HCT116 (cell line): ENCODE results near the gene KCND3. TPM values are rescaled to one million over a fixed set of nuclear protein-coding genes. Genes with fewer than 3 reads are reported as not detected.

Source experiments
- ATAC-seq: fragments of 200-7000 bp; cut with Tn5 transposase; 2 replicates; pipeline ENCODE4 v1.9.1; 2020; ENCODE audit warnings: mild to moderate bottlenecking, moderate library complexity
- BruUV-seq: library from RNA; stranded (reverse); fragments of 400-500 nt; replicated peaks from 2 replicates; lab custom pipeline; 2021; lab: Mats Ljungman, UMichigan
- CTCF ChIA-PET: fragments of 300-600 bp; sonication (Branson Sonifier 250); formaldehyde crosslinking; loops from one replicate; lab custom pipeline; 2021; ENCODE audit warnings: antibody characterized with exemption; lab: Charles Lee
- POLR2A ChIA-PET: fragments of 300-600, 350-600 bp; sonication (Branson Sonifier 250); formaldehyde crosslinking; loops from one replicate; lab custom pipeline; 2021; ENCODE audit warnings: antibody characterized with exemption; lab: Charles Lee
- RAD21 ChIA-PET, 2 experiments: fragments of 300-600 bp; sonication (Branson Sonifier 250); formaldehyde crosslinking; loops; one replicate each; lab custom pipeline; 2023; ENCODE audit warnings: low total read pairs in 2 of 2; ENCODE audit not compliant: uncharacterized antibody in 2 of 2, unreplicated experiment in 2 of 2, low non-redundant PET in 1 of 2; lab: Charles Lee
- DNase-seq: peaks from one replicate; pipeline ENCODE4 v3.0.0-alpha.2; 2010; ENCODE audit warnings: low read depth, low spot score
- H2AFZ ChIP-seq: fragments of 200-600 bp; shearing (Covaris generic), sonication (generic); 2 replicates; pipeline ENCODE4 v1.6.1; 2017; ENCODE audit warnings: low read depth, mixed run types, mixed read lengths, antibody characterized with exemption, low read length; ENCODE audit not compliant: poor library complexity, severe bottlenecking
- H3K27ac ChIP-seq: 2 replicates; pipeline ENCODE4 v1.5.1; 2012; ENCODE audit warnings: low read depth, low read length
- H3K27me3 ChIP-seq: fragments of 200-600 bp; sonication (generic); 2 replicates; pipeline ENCODE4 v1.6.1; 2016; ENCODE audit warnings: mixed run types, low read length, mixed read lengths; ENCODE audit not compliant: insufficient read depth
- H3K36me3 ChIP-seq, 2 experiments: fragments of 200-500 bp in 1 of 2; fragments of 200-600 bp in 1 of 2; sonication (Bioruptor generic) in 1 of 2; sonication (generic) in 1 of 2; 2 replicates each; pipeline versions ENCODE4 v1.5.1 to v1.6.1; 2014 to 2016; ENCODE audit warnings: low read length in 2 of 2, inconsistent platforms in 1 of 2, mixed read lengths in 1 of 2, mixed run types in 1 of 2; ENCODE audit not compliant: insufficient read depth in 2 of 2, control insufficient read depth in 1 of 2
- H3K4me1 ChIP-seq, 2 experiments: fragments of 200-600 bp in 1 of 2; sonication (generic) in 1 of 2; 2 replicates each; pipeline versions ENCODE4 v1.5.1 to v1.6.1; 2012 to 2017; ENCODE audit warnings: low read length in 2 of 2, inconsistent platforms in 1 of 2, mild to moderate bottlenecking in 1 of 2, mixed read lengths in 1 of 2, mixed run types in 1 of 2, moderate library complexity in 1 of 2; ENCODE audit not compliant: insufficient read depth in 2 of 2, control insufficient read depth in 1 of 2
- H3K4me2 ChIP-seq: fragments of 200-600 bp; sonication (generic); 2 replicates; pipeline ENCODE4 v1.6.1; 2017; ENCODE audit warnings: mixed run types, low read length, mixed read lengths
- H3K4me3 ChIP-seq, 2 experiments: fragments of 200-600 bp in 1 of 2; sonication (generic) in 1 of 2; replicated peaks in 1 of 2; 2 replicates each; pipeline ENCODE4 v1.5.1; 2011 to 2016; ENCODE audit warnings: low read length in 2 of 2, control low read depth in 1 of 2, low read depth in 1 of 2, mild to moderate bottlenecking in 1 of 2, mixed read lengths in 1 of 2, mixed run types in 1 of 2
- H3K79me2 ChIP-seq: fragments of 200-600 bp; sonication (generic); 2 replicates; pipeline ENCODE4 v1.6.1; 2017; ENCODE audit warnings: mild to moderate bottlenecking, mixed run types, low read length, moderate library complexity, mixed read lengths; ENCODE audit not compliant: insufficient read depth
- H3K9ac ChIP-seq: fragments of 200-600 bp; sonication (generic); 2 replicates; pipeline ENCODE4 v1.6.1; 2016; ENCODE audit warnings: low read length, mixed read lengths
- H3K9me2 ChIP-seq: fragments of 200-600 bp; sonication (generic), shearing (Covaris generic); 2 replicates; pipeline ENCODE4 v1.6.1; 2017; ENCODE audit warnings: mixed run types, mild to moderate bottlenecking, moderate library complexity; ENCODE audit not compliant: insufficient read depth
- H3K9me3 ChIP-seq, 2 experiments: fragments of 200-500 bp in 1 of 2; fragments of 200-600 bp in 1 of 2; sonication (Bioruptor generic) in 1 of 2; sonication (generic) in 1 of 2; 2 replicates each; pipeline ENCODE4 v1.6.1; 2014 to 2017; ENCODE audit warnings: low read length in 2 of 2, mixed read lengths in 2 of 2, inconsistent platforms in 1 of 2, low read depth in 1 of 2, mild to moderate bottlenecking in 1 of 2, mixed run types in 1 of 2, moderate library complexity in 1 of 2; ENCODE audit not compliant: control insufficient read depth in 1 of 2, insufficient read depth in 1 of 2
- H4K20me1 ChIP-seq: fragments of 200-600 bp; sonication (generic), shearing (Covaris generic); 2 replicates; pipeline ENCODE4 v1.6.1; 2017; ENCODE audit warnings: mixed run types, mild to moderate bottlenecking, moderate library complexity; ENCODE audit not compliant: insufficient read depth
- CBX3 ChIP-seq: IDR thresholded peaks from 2 replicates; pipeline ENCODE4 v1.6.1; 2012; ENCODE audit warnings: low read depth
- CEBPB ChIP-seq: IDR thresholded peaks from 2 replicates; pipeline ENCODE4 v1.6.1; 2012; ENCODE audit warnings: low read depth
- ELF1 ChIP-seq: IDR thresholded peaks from 2 replicates; pipeline ENCODE4 v1.6.1; 2012; ENCODE audit warnings: low read depth, borderline replicate concordance
- EZH2 ChIP-seq: fragments of 200-600 bp; sonication (generic); IDR thresholded peaks from 2 replicates; pipeline ENCODE4 v1.6.1; 2017; ENCODE audit warnings: antibody characterized with exemption, mixed run types
- EZH2phosphoT487 ChIP-seq: fragments of 200-600 bp; IDR thresholded peaks from 2 replicates; pipeline ENCODE4 v1.6.1; 2018; ENCODE audit warnings: antibody characterized with exemption, borderline replicate concordance
- JUND ChIP-seq: IDR thresholded peaks from 2 replicates; pipeline ENCODE4 v1.6.1; 2012
- POLR2A ChIP-seq: IDR thresholded peaks from 2 replicates; pipeline ENCODE4 v1.7.0; 2011; ENCODE audit warnings: borderline replicate concordance; ENCODE audit not compliant: insufficient read depth, insufficient read length; ENCODE audit errors: extremely low read depth
- RAD21 ChIP-seq: IDR thresholded peaks from 2 replicates; pipeline ENCODE4 v1.6.1; 2012; ENCODE audit warnings: low read depth, mild to moderate bottlenecking
- SIN3A ChIP-seq: IDR thresholded peaks from 2 replicates; pipeline ENCODE4 v1.6.1; 2012; ENCODE audit warnings: low read depth
- SP1 ChIP-seq: IDR thresholded peaks from 2 replicates; pipeline ENCODE4 v1.6.1; 2012; ENCODE audit warnings: low read depth
- TCF7L2 ChIP-seq: IDR thresholded peaks from 2 replicates; pipeline ENCODE4 v1.7.0; 2011; ENCODE audit warnings: borderline replicate concordance, inconsistent platforms; ENCODE audit not compliant: insufficient read depth, insufficient read length; ENCODE audit errors: extremely low read depth
- ZFX ChIP-seq: fragments of 450-650 bp; IDR thresholded peaks from 2 replicates; pipeline ENCODE4 v1.6.1; 2017
- ZNF274 ChIP-seq: fragments of 200-500 bp; sonication (Bioruptor generic); IDR thresholded peaks from 2 replicates; pipeline ENCODE4 v1.6.1; 2014; ENCODE audit warnings: mild to moderate bottlenecking, low read depth, low read length, inconsistent platforms
- intact Hi-C: fragments of 100-400 bp; cut with micrococcal nuclease; formaldehyde crosslinking; loops from 2 replicates; pipeline ENCODE4 v1.10.0; 2022
- total RNA-seq: library from RNA; stranded (reverse); gene quantifications from one replicate; pipeline ENCODE4 v1.2.1, GENCODE V29; 2021; ENCODE audit not compliant: unreplicated experiment
- TF ChIP-seq, protein P1 (sequence below): IDR thresholded peaks from 2 replicates; pipeline ENCODE4 v1.6.1; 2011; ENCODE audit warnings: mild to moderate bottlenecking, low read length, moderate library complexity; ENCODE audit not compliant: insufficient replicate concordance; ENCODE audit errors: extremely low read depth
- TF ChIP-seq, protein P2 (sequence below), 3 experiments: fragments of 200-600 bp in 1 of 3; sonication (generic) in 1 of 3; IDR thresholded peaks in 2 of 3; conservative IDR thresholded peaks in 1 of 3; 2 replicates each; pipeline ENCODE4 v1.5.1; 2012 to 2017; ENCODE audit warnings: low read depth in 2 of 3, low read length in 2 of 3, antibody characterized with exemption in 1 of 3, borderline replicate concordance in 1 of 3, control low read depth in 1 of 3, mild to moderate bottlenecking in 1 of 3, mixed read lengths in 1 of 3, mixed run types in 1 of 3, moderate library complexity in 1 of 3; ENCODE audit not compliant: insufficient read depth in 1 of 3
- TF ChIP-seq, protein P3 (sequence below): IDR thresholded peaks from 2 replicates; pipeline ENCODE4 v1.6.1; 2012; ENCODE audit warnings: low read depth
- TF ChIP-seq, protein P4 (sequence below): IDR thresholded peaks from 2 replicates; pipeline ENCODE4 v1.6.1; 2012
- TF ChIP-seq, protein P5 (sequence below): IDR thresholded peaks from 2 replicates; pipeline ENCODE4 v1.6.1; 2012

KCND3 gene
- total RNA-seq, 1 experiment from 2014 or later = 0.44 TPM

DNA sequence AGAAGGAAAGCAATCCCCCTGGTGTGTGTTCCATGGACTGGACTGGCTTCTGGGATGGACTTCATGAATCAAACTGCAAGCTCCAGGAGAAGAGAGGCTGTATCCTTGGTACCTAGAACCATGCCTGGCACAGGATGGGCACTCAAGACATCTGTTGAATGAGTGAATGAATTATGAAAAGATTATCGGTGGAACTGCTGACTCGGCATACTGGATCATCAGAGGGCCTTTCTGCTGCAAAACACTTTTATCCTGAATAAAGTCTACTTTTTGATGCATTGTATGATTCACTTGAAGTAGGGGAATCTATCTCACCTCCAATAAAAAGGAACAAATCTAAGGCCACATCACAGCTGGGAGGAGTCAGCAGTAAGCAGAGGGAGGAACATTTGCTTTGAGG lies 190.9 kb downstream of the KCND3 start:
- DNase-seq = no peak
- no peaks in the 10 kb centered on the region for H4K20me1 ChIP-seq
- ChIA-PET CTCF (no interaction called here), RAD21 (no interaction called here), POLR2A (no interaction called here)
- ATAC-seq = no peak
- H3K9me3 ChIP-seq = no peaks in the 10 kb centered on the region
- no peaks in the 10 kb centered on the region for H3K36me3 ChIP-seq
- TF ChIP-seq SP1 = no peak
- TF ChIP-seq RAD21 = no peak
- TF ChIP-seq, protein P1, sequence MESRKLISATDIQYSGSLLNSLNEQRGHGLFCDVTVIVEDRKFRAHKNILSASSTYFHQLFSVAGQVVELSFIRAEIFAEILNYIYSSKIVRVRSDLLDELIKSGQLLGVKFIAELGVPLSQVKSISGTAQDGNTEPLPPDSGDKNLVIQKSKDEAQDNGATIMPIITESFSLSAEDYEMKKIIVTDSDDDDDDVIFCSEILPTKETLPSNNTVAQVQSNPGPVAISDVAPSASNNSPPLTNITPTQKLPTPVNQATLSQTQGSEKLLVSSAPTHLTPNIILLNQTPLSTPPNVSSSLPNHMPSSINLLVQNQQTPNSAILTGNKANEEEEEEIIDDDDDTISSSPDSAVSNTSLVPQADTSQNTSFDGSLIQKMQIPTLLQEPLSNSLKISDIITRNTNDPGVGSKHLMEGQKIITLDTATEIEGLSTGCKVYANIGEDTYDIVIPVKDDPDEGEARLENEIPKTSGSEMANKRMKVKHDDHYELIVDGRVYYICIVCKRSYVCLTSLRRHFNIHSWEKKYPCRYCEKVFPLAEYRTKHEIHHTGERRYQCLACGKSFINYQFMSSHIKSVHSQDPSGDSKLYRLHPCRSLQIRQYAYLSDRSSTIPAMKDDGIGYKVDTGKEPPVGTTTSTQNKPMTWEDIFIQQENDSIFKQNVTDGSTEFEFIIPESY = no peak
- no peak for TF ChIP-seq POLR2A
- no peak for TF ChIP-seq CEBPB
- TF ChIP-seq, protein P2, sequence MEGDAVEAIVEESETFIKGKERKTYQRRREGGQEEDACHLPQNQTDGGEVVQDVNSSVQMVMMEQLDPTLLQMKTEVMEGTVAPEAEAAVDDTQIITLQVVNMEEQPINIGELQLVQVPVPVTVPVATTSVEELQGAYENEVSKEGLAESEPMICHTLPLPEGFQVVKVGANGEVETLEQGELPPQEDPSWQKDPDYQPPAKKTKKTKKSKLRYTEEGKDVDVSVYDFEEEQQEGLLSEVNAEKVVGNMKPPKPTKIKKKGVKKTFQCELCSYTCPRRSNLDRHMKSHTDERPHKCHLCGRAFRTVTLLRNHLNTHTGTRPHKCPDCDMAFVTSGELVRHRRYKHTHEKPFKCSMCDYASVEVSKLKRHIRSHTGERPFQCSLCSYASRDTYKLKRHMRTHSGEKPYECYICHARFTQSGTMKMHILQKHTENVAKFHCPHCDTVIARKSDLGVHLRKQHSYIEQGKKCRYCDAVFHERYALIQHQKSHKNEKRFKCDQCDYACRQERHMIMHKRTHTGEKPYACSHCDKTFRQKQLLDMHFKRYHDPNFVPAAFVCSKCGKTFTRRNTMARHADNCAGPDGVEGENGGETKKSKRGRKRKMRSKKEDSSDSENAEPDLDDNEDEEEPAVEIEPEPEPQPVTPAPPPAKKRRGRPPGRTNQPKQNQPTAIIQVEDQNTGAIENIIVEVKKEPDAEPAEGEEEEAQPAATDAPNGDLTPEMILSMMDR (IDR thresholded peaks at IDR 0.05 in 2 of 3, conservative IDR thresholded peaks at IDR 0.05 in 1 of 3; ENCODE audit: borderline replicate concordance in 1 of 3, insufficient read depth in 1 of 3, low read depth in 2 of 3, low read length in 2 of 3) = no peak
- TF ChIP-seq, protein P3, sequence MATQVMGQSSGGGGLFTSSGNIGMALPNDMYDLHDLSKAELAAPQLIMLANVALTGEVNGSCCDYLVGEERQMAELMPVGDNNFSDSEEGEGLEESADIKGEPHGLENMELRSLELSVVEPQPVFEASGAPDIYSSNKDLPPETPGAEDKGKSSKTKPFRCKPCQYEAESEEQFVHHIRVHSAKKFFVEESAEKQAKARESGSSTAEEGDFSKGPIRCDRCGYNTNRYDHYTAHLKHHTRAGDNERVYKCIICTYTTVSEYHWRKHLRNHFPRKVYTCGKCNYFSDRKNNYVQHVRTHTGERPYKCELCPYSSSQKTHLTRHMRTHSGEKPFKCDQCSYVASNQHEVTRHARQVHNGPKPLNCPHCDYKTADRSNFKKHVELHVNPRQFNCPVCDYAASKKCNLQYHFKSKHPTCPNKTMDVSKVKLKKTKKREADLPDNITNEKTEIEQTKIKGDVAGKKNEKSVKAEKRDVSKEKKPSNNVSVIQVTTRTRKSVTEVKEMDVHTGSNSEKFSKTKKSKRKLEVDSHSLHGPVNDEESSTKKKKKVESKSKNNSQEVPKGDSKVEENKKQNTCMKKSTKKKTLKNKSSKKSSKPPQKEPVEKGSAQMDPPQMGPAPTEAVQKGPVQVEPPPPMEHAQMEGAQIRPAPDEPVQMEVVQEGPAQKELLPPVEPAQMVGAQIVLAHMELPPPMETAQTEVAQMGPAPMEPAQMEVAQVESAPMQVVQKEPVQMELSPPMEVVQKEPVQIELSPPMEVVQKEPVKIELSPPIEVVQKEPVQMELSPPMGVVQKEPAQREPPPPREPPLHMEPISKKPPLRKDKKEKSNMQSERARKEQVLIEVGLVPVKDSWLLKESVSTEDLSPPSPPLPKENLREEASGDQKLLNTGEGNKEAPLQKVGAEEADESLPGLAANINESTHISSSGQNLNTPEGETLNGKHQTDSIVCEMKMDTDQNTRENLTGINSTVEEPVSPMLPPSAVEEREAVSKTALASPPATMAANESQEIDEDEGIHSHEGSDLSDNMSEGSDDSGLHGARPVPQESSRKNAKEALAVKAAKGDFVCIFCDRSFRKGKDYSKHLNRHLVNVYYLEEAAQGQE = no peak
- TF ChIP-seq, protein P4, sequence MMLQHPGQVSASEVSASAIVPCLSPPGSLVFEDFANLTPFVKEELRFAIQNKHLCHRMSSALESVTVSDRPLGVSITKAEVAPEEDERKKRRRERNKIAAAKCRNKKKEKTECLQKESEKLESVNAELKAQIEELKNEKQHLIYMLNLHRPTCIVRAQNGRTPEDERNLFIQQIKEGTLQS = no peak
- no peak for TF ChIP-seq ELF1
- TF ChIP-seq SIN3A = no peak
- TF ChIP-seq, protein P5, sequence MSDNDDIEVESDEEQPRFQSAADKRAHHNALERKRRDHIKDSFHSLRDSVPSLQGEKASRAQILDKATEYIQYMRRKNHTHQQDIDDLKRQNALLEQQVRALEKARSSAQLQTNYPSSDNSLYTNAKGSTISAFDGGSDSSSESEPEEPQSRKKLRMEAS = no peak
- TF ChIP-seq TCF7L2 = no peak
- no peak for TF ChIP-seq EZH2phosphoT487
- no peak for TF ChIP-seq ZNF274
- TF ChIP-seq CBX3 = no peak
- TF ChIP-seq EZH2 = no peak
- TF ChIP-seq ZFX = no peak
- TF ChIP-seq JUND = no peak
- no peaks in the 10 kb centered on the region for H3K79me2 ChIP-seq
- no peak overlapping the region for H2AFZ ChIP-seq
- no peak overlapping the region for H3K4me3 ChIP-seq
- H3K27me3 ChIP-seq = peaks cover 23% of the 10 kb centered on the region; the same call in 1 of the 2 replicates
- intact Hi-C loops = loop anchor here (10.0 kb wide), 1 partner anchor 536 kb away; no protein-coding TSS in a partner anchor
- H3K9ac ChIP-seq = no peak overlapping the region
- BruUV-seq = no TSS peak
- H3K4me2 ChIP-seq = no peak overlapping the region
- no peaks in the 10 kb centered on the region for H3K9me2 ChIP-seq
- H3K27ac ChIP-seq = no peak overlapping the region
- no peaks in the 10 kb centered on the region for H3K4me1 ChIP-seq
